Measurements from ENCODE around the gene GTF2A1.

DNA sequence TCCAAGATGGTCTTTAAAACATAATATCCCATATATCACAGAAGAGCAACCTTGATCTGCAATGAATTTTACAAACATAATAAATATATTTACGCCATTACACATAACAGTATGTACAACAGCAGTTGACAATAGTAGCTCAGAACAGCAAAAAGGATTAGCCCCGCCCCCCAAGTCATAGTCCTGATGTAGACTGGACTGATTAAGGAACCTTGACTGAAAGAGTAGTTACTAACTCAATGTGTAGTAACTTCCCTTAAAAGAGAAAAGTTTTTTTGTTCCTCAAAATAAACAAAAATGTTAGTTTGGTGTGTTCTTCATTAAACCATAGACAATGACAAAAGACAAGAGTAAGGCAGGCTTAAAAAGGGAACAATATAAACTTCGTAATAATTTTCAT, 44.5 kb downstream of the GTF2A1 start:
- TF ChIP-seq MYC (IDR thresholded peaks at IDR 0.05; ENCODE audit: low read depth, low read length) = no peak
- TF ChIP-seq, protein P1, sequence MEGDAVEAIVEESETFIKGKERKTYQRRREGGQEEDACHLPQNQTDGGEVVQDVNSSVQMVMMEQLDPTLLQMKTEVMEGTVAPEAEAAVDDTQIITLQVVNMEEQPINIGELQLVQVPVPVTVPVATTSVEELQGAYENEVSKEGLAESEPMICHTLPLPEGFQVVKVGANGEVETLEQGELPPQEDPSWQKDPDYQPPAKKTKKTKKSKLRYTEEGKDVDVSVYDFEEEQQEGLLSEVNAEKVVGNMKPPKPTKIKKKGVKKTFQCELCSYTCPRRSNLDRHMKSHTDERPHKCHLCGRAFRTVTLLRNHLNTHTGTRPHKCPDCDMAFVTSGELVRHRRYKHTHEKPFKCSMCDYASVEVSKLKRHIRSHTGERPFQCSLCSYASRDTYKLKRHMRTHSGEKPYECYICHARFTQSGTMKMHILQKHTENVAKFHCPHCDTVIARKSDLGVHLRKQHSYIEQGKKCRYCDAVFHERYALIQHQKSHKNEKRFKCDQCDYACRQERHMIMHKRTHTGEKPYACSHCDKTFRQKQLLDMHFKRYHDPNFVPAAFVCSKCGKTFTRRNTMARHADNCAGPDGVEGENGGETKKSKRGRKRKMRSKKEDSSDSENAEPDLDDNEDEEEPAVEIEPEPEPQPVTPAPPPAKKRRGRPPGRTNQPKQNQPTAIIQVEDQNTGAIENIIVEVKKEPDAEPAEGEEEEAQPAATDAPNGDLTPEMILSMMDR (IDR thresholded peaks at IDR 0.05; ENCODE audit: low read depth, low read length) = no peak

Measured in NB4 (cell line).